ENCODE measurements around the gene CDK13.

- TF ChIP-seq CTCF (conservative IDR thresholded peaks at IDR 0.05 in 1 of 2, IDR thresholded peaks at IDR 0.05 in 1 of 2; ENCODE audit: extremely low read depth in 1 of 2, insufficient read depth in 1 of 2, low read depth in 1 of 2, low read length in 2 of 2) (no peak), EZH2 (IDR thresholded peaks at IDR 0.05; ENCODE audit: borderline replicate concordance, low read length) (no peak)
Observed at GRCh38 chr7:40138973-40139372, 188.9 kb downstream of the CDK13 start.
